K562 (cell line): ENCODE data around the gene MYEF2. TPM values are rescaled to one million over a fixed set of nuclear protein-coding genes. Genes with fewer than 3 reads are reported as not detected.

Source experiments
- ATAC-seq: fragments of 200-7000 bp; cut with Tn5 transposase; 3 replicates; pipeline ENCODE4 v1.9.1; 2020; ENCODE audit warnings: moderate library complexity
- BruUV-seq: library from RNA; stranded (reverse); fragments of 400-500 nt; replicated peaks from 2 replicates; lab custom pipeline; 2021; lab: Mats Ljungman, UMichigan
- CTCF ChIA-PET: fragments of 300-600 bp; formaldehyde crosslinking; extraction: SDS; loops from one replicate; lab custom pipeline; 2021; ENCODE audit warnings: low intra/inter-chr PET ratio; lab: Yijun Ruan, JAX
- POLR2A ChIA-PET: fragments of 300-600, 350-650 bp; sonication (Branson Sonifier 250); formaldehyde crosslinking; extraction: SDS; loops from one replicate; lab custom pipeline; 2021; ENCODE audit warnings: antibody characterized with exemption, inconsistent platforms; lab: Yijun Ruan, JAX
- DNase-seq, 4 experiments: peaks; one replicate each; pipeline versions ENCODE4 v3.0.0 to v3.0.0-alpha.2; 2011 to 2018; ENCODE audit warnings: low spot score in 3 of 4, mixed read lengths in 3 of 4; ENCODE audit errors: extremely low read depth in 1 of 4
- FAIRE-seq: peaks from 2 replicates; lab custom pipeline; 2011; peaks lifted over from hg19 to GRCh38; lab: Jason Lieb, UNC
- H2AFZ ChIP-seq: 2 replicates; pipeline ENCODE4 v1.6.0; 2011; ENCODE audit warnings: low read depth, low read length, control low read depth, inconsistent platforms
- H3K27ac ChIP-seq: fragments of 200-600 bp; 3 replicates; pipeline ENCODE4 v1.8.0; 2011; ENCODE audit warnings: low read depth, mild to moderate bottlenecking, control low read depth, inconsistent platforms, low read length, moderate library complexity, mixed read lengths; ENCODE audit errors: extremely low read depth
- H3K27me3 ChIP-seq, 2 experiments: fragments of 300-600 bp in 1 of 2; 2 replicates in 1 of 2; 3 replicates in 1 of 2; pipeline versions ENCODE4 v1.6.0 to v1.8.0; 2011; ENCODE audit warnings: inconsistent platforms in 2 of 2, low read length in 2 of 2, mild to moderate bottlenecking in 1 of 2, mixed read lengths in 1 of 2, moderate library complexity in 1 of 2; ENCODE audit not compliant: control insufficient read depth in 2 of 2, insufficient read depth in 2 of 2
- H3K36me3 ChIP-seq: fragments of 300-600 bp; 3 replicates; pipeline ENCODE4 v1.8.0; 2011; ENCODE audit warnings: mild to moderate bottlenecking, low read length, inconsistent platforms; ENCODE audit not compliant: control insufficient read depth, insufficient read depth
- H3K4me1 ChIP-seq, 2 experiments: fragments of 200-600 bp in 1 of 2; replicated peaks in 1 of 2; 2 replicates in 1 of 2; 3 replicates in 1 of 2; pipeline versions ENCODE4 v1.5.1 to v1.8.0; 2011; ENCODE audit warnings: inconsistent platforms in 2 of 2, low read length in 2 of 2, mild to moderate bottlenecking in 1 of 2, mixed read lengths in 1 of 2, moderate library complexity in 1 of 2; ENCODE audit not compliant: control insufficient read depth in 2 of 2, insufficient read depth in 2 of 2
- H3K4me2 ChIP-seq: 2 replicates; pipeline ENCODE4 v1.6.1; 2011; ENCODE audit warnings: low read length, control low read depth, inconsistent platforms, mixed read lengths; ENCODE audit not compliant: insufficient read depth
- H3K4me3 ChIP-seq: fragments of 200-600 bp; sonication (generic), shearing (Covaris generic); 2 replicates; pipeline ENCODE4 v1.5.1; 2016; ENCODE audit warnings: control low read depth, inconsistent platforms
- H3K79me2 ChIP-seq: fragments of 200-600 bp; 3 replicates; pipeline ENCODE4 v1.8.0; 2011; ENCODE audit warnings: low read length, inconsistent platforms; ENCODE audit not compliant: control insufficient read depth, insufficient read depth
- H3K9ac ChIP-seq, 2 experiments: 2 replicates each; pipeline versions ENCODE4 v1.6.0 to v1.6.1; 2011; ENCODE audit warnings: low read depth in 2 of 2, low read length in 2 of 2, control low read depth in 1 of 2, inconsistent platforms in 1 of 2, mild to moderate bottlenecking in 1 of 2, mixed read lengths in 1 of 2; ENCODE audit not compliant: insufficient read depth in 1 of 2
- H3K9me1 ChIP-seq: one replicate; pipeline ENCODE4 v1.6.0; 2011; ENCODE audit warnings: inconsistent platforms, mild to moderate bottlenecking, low read length, moderate library complexity; ENCODE audit not compliant: control insufficient read depth, insufficient read depth
- H3K9me3 ChIP-seq: replicated peaks from 2 replicates; pipeline ENCODE4 v1.5.1; 2011; ENCODE audit warnings: low read depth, low read length, inconsistent platforms; ENCODE audit not compliant: control insufficient read depth, insufficient read depth
- H4K20me1 ChIP-seq: replicated peaks from 2 replicates; pipeline ENCODE4 v1.6.1; 2011; ENCODE audit warnings: low read length, inconsistent platforms, mixed read lengths; ENCODE audit not compliant: control insufficient read depth, insufficient read depth
- MIER1 ChIP-seq: fragments of 450-650 bp; IDR thresholded peaks from 2 replicates; pipeline ENCODE4 v1.6.1; 2016; ENCODE audit warnings: antibody characterized with exemption, mild to moderate bottlenecking, low read depth
- SMARCC2 ChIP-seq: fragments of 450-650 bp; IDR thresholded peaks from 2 replicates; pipeline ENCODE4 v1.6.1; 2017; ENCODE audit warnings: antibody characterized with exemption, moderate library complexity, mild to moderate bottlenecking, low read depth
- ZBTB43 ChIP-seq: sonication (generic); formaldehyde crosslinking; IDR thresholded peaks from 2 replicates; pipeline ENCODE4 v1.8.0; 2023; ENCODE audit warnings: mild to moderate bottlenecking, missing genetic modification reagents
- in situ Hi-C: fragments of 300-500 bp; cut with MboI; formaldehyde crosslinking; loops from 4 replicates; pipeline ENCODE4 v1.15.0; 2018; ENCODE audit warnings: inconsistent platforms, mixed read lengths
- intact Hi-C: fragments of 100-400 bp; cut with micrococcal nuclease; formaldehyde crosslinking; loops from 2 replicates; pipeline ENCODE4 v1.14.2; 2022
- polyA plus RNA-seq, 8 experiments: library from polyadenylated mRNA; depleted of rRNA in 4 of 8; stranded (reverse) in 5 of 8; unstranded in 3 of 8; fragments of >200 nt; fragmentation: Nextera tagmentation in 2 of 8; fragmentation: Illumina TruSeq in 1 of 8; extraction: Ambion mirVana in 2 of 8; extraction: Trizol in 1 of 8; gene quantifications; 2 replicates each; pipeline versions ENCODE4 v1.2.1 to v1.2.3, GENCODE V29; 2011 to 2014; ENCODE audit warnings: inconsistent platforms in 1 of 8, missing spikeins in 1 of 8
- total RNA-seq, 7 experiments: library from RNA; depleted of rRNA in 6 of 7; stranded (reverse); fragments of >200 nt in 6 of 7; fragmentation: Illumina TruSeq in 2 of 7; extraction: Trizol in 2 of 7; gene quantifications; 2 replicates each; pipeline versions ENCODE4 v1.2.1 to v1.2.3, GENCODE V29; 2011 to 2021; ENCODE audit warnings: low replicate concordance in 1 of 7
- TF ChIP-seq, protein P1 (sequence below): IDR thresholded peaks from 3 replicates; pipeline ENCODE4 v1.6.1; 2011; ENCODE audit warnings: borderline replicate concordance, mild to moderate bottlenecking, moderate library complexity; ENCODE audit not compliant: insufficient read length; ENCODE audit errors: extremely low read depth

Gene MYEF2
- total and polyA plus RNA-seq, 9 of the 15 experiments (the other 6 are each of a cell fraction or from before 2014, with no cell fraction given), result 0.03 to 0.82 (median 0.19) TPM

DNA sequence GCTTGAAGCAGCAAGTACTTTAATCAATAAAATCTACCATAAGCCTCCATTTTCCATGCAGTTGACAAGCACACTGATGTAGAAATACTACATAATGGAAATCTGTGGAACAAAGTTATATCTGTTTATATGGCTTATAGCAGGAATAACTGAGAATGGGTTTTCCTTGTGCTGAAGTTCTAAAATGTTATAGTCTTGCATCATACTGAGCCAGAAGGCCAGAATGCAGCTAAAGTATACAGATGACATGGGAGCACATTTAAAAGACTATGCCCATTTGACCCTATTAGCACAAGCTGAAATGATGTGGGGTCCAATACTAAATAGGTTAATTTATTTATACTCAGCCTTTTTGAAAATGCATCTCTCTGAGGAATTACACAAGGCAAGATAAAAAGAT lies 32.2 kb downstream of the MYEF2 start:
- H3K9me3 ChIP-seq, result no peaks in the 10 kb centered on the region
- no peak for DNase-seq
- ChIA-PET POLR2A (no interaction called here), CTCF (no interaction called here)
- no peaks in the 10 kb centered on the region for H4K20me1 ChIP-seq
- no peaks in the 10 kb centered on the region for H3K4me1 ChIP-seq
- no peak for ATAC-seq
- no peak overlapping the region for H3K9ac ChIP-seq
- H2AFZ ChIP-seq, result no peak overlapping the region
- no peak for FAIRE-seq
- no peak overlapping the region for H3K4me3 ChIP-seq
- no peak overlapping the region for H3K4me2 ChIP-seq
- H3K27me3 ChIP-seq, result no peaks in the 10 kb centered on the region
- no peaks in the 10 kb centered on the region for H3K9me1 ChIP-seq
- H3K36me3 ChIP-seq, result no peaks in the 10 kb centered on the region
- no peaks in the 10 kb centered on the region for H3K79me2 ChIP-seq
- in situ Hi-C loops, result no loop called here
- no TSS peak for BruUV-seq
- TF ChIP-seq SMARCC2 (no peak), ZBTB43 (no peak), MIER1 (no peak)
- TF ChIP-seq, protein P1, sequence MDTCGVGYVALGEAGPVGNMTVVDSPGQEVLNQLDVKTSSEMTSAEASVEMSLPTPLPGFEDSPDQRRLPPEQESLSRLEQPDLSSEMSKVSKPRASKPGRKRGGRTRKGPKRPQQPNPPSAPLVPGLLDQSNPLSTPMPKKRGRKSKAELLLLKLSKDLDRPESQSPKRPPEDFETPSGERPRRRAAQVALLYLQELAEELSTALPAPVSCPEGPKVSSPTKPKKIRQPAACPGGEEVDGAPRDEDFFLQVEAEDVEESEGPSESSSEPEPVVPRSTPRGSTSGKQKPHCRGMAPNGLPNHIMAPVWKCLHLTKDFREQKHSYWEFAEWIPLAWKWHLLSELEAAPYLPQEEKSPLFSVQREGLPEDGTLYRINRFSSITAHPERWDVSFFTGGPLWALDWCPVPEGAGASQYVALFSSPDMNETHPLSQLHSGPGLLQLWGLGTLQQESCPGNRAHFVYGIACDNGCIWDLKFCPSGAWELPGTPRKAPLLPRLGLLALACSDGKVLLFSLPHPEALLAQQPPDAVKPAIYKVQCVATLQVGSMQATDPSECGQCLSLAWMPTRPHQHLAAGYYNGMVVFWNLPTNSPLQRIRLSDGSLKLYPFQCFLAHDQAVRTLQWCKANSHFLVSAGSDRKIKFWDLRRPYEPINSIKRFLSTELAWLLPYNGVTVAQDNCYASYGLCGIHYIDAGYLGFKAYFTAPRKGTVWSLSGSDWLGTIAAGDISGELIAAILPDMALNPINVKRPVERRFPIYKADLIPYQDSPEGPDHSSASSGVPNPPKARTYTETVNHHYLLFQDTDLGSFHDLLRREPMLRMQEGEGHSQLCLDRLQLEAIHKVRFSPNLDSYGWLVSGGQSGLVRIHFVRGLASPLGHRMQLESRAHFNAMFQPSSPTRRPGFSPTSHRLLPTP, result no peak
- H3K27ac ChIP-seq, result no peak overlapping the region
- intact Hi-C loops, result no loop called here
